ENCODE data around the gene BTLA. TPM values are rescaled to one million over a fixed set of nuclear protein-coding genes. Genes with fewer than 3 reads are reported as not detected.
"Not testable (repeated sequence)": the region's sequence is repeated elsewhere in the genome, so short reads cannot be mapped to it uniquely, and the experiment has no call there.

The BTLA gene
- total RNA-seq (2014; rRNA removed; shearing (Covaris generic)), result not detected in 2 replicates

GRCh38 chr3:112498914-112499711, at the start of gene BTLA:
Gene BTLA, minus strand, starts transcription at chr3:112499472. Its CDS starts 114 bp downstream, at chr3:112499358.
- DNase-seq (ENCODE audit: low spot score), result no peak
- in situ Hi-C loops (cut with HindIII; ENCODE audit: low sequenced_read_pairs), result no loop called here

GRCh38 chr3:112546216-112546759, 47.0 kb upstream of the BTLA start:
- in situ Hi-C loops (cut with HindIII; ENCODE audit: low sequenced_read_pairs), result no loop called here
- DNase-seq (ENCODE audit: low spot score), result no peak

GRCh38 chr3:112539825-112540650, 40.8 kb upstream of the BTLA start:
- no peak for DNase-seq (ENCODE audit: low spot score)
- in situ Hi-C loops (cut with HindIII; ENCODE audit: low sequenced_read_pairs), result no loop called here

- DNase-seq (ENCODE audit: low spot score), result peak; percentile 57
- in situ Hi-C loops (cut with HindIII; ENCODE audit: low sequenced_read_pairs), result no loop called here
Measured at GRCh38 chr3:112531358-112531781, 32.1 kb upstream of the BTLA start.

- in situ Hi-C loops (cut with HindIII; ENCODE audit: low sequenced_read_pairs), result no loop called here
- DNase-seq (ENCODE audit: low spot score), result no peak
Measured at GRCh38 chr3:112530573-112530972, 31.3 kb upstream of the BTLA start.

GRCh38 chr3:112524127-112524526, 24.9 kb upstream of the BTLA start:
- in situ Hi-C loops (cut with HindIII; ENCODE audit: low sequenced_read_pairs); DNase-seq (ENCODE audit: low spot score): not testable (repeated sequence)

- peak; percentile 37 for DNase-seq (ENCODE audit: low spot score)
- in situ Hi-C loops (cut with HindIII; ENCODE audit: low sequenced_read_pairs), result no loop called here
Measured at GRCh38 chr3:112519424-112520001, 20.2 kb upstream of the BTLA start.

GRCh38 chr3:112518970-112519369, 19.7 kb upstream of the BTLA start:
- in situ Hi-C loops (cut with HindIII; ENCODE audit: low sequenced_read_pairs); DNase-seq (ENCODE audit: low spot score): not testable (repeated sequence)

GRCh38 chr3:112514527-112515128, 15.4 kb upstream of the BTLA start:
- in situ Hi-C loops (cut with HindIII; ENCODE audit: low sequenced_read_pairs), result no loop called here
- no peak for DNase-seq (ENCODE audit: low spot score)

GRCh38 chr3:112512320-112512719, 13.0 kb upstream of the BTLA start:
- in situ Hi-C loops (cut with HindIII; ENCODE audit: low sequenced_read_pairs), result no loop called here
- DNase-seq (ENCODE audit: low spot score), result no peak

- in situ Hi-C loops (cut with HindIII; ENCODE audit: low sequenced_read_pairs), result no loop called here
- no peak for DNase-seq (ENCODE audit: low spot score)
Measured at GRCh38 chr3:112508860-112509259, 9.6 kb upstream of the BTLA start.

GRCh38 chr3:112508261-112508660, 9.0 kb upstream of the BTLA start:
- no peak for DNase-seq (ENCODE audit: low spot score)
- in situ Hi-C loops (cut with HindIII; ENCODE audit: low sequenced_read_pairs), result no loop called here

- no peak for DNase-seq (ENCODE audit: low spot score)
- in situ Hi-C loops (cut with HindIII; ENCODE audit: low sequenced_read_pairs), result no loop called here
Measured at GRCh38 chr3:112505907-112506306, 6.6 kb upstream of the BTLA start.

GRCh38 chr3:112504123-112504522, 4.9 kb upstream of the BTLA start:
- no peak for DNase-seq (ENCODE audit: low spot score)
- in situ Hi-C loops (cut with HindIII; ENCODE audit: low sequenced_read_pairs), result no loop called here

GRCh38 chr3:112503304-112503972, 4.2 kb upstream of the BTLA start:
- DNase-seq (ENCODE audit: low spot score), result no peak
- in situ Hi-C loops (cut with HindIII; ENCODE audit: low sequenced_read_pairs), result no loop called here

- in situ Hi-C loops (cut with HindIII; ENCODE audit: low sequenced_read_pairs), result no loop called here
- DNase-seq (ENCODE audit: low spot score), result no peak
Measured at GRCh38 chr3:112500621-112501020, 1.3 kb upstream of the BTLA start.

GRCh38 chr3:112497897-112498548, 1.2 kb downstream of the BTLA start:
- DNase-seq (ENCODE audit: low spot score), result no peak
- in situ Hi-C loops (cut with HindIII; ENCODE audit: low sequenced_read_pairs), result no loop called here

- in situ Hi-C loops (cut with HindIII; ENCODE audit: low sequenced_read_pairs), result no loop called here
- no peak for DNase-seq (ENCODE audit: low spot score)
Measured at GRCh38 chr3:112496366-112497067, 2.8 kb downstream of the BTLA start.

Measured in G401 (cell line).